Measurements from ENCODE around the gene DDX59.

DDX59 gene

GRCh38 chr1:200628223-200628881, 41.4 kb downstream of the DDX59 start:
- H3K4me3 ChIP-seq (ENCODE audit: low read length), result no peak overlapping the region
- H3K9me3 ChIP-seq (ENCODE audit: insufficient read depth, low read depth, low read length), result no peaks in the 10 kb centered on the region

GRCh38 chr1:200627575-200628222, 42.0 kb downstream of the DDX59 start:
- Histone ChIP-seq H3K9me3 (ENCODE audit: insufficient read depth, low read depth, low read length) (no peaks in the 10 kb centered on the region), H3K36me3 (ENCODE audit: insufficient read depth, low read length) (no peaks in the 10 kb centered on the region), H3K9ac (ENCODE audit: low read depth, low read length) (no peak overlapping the region), H3K27me3 (ENCODE audit: insufficient read depth, low read length) (no peaks in the 10 kb centered on the region), H3K27ac (ENCODE audit: low read depth, low read length) (no peak overlapping the region), H3K4me1 (ENCODE audit: insufficient read depth, low read length) (peaks cover 11% of the 10 kb centered on the region; the same call in 1 of the 2 replicates), H3K4me3 (ENCODE audit: low read length) (no peak overlapping the region)
- WGBS, result 100% methylated on average over 1 of the region's 1 CpG

More at GRCh38 chr1:200628223-200628881, 41.4 kb downstream of the DDX59 start:
- Histone ChIP-seq H3K27me3 (ENCODE audit: insufficient read depth, low read length) (no peaks in the 10 kb centered on the region), H3K4me1 (ENCODE audit: insufficient read depth, low read length) (peaks cover 11% of the 10 kb centered on the region; the same call in 1 of the 2 replicates), H3K36me3 (ENCODE audit: insufficient read depth, low read length) (no peaks in the 10 kb centered on the region), H3K27ac (ENCODE audit: low read depth, low read length) (no peak overlapping the region), H3K9ac (ENCODE audit: low read depth, low read length) (no peak overlapping the region)
- 92% methylated on average over 7 of the region's 7 CpGs for WGBS

- peaks cover 11% of the 10 kb centered on the region; the same call in 1 of the 2 replicates for H3K4me1 ChIP-seq (ENCODE audit: insufficient read depth, low read length)
- no peak overlapping the region for H3K9ac ChIP-seq (ENCODE audit: low read depth, low read length)
- no peak overlapping the region for H3K4me3 ChIP-seq (ENCODE audit: low read length)
- H3K36me3 ChIP-seq (ENCODE audit: insufficient read depth, low read length), result no peaks in the 10 kb centered on the region
- no peaks in the 10 kb centered on the region for H3K27me3 ChIP-seq (ENCODE audit: insufficient read depth, low read length)
- 82% methylated on average over 5 of the region's 5 CpGs for WGBS
- no peak overlapping the region for H3K27ac ChIP-seq (ENCODE audit: low read depth, low read length)
- no peaks in the 10 kb centered on the region for H3K9me3 ChIP-seq (ENCODE audit: insufficient read depth, low read depth, low read length)
These were observed 42.7 kb downstream of the DDX59 start for GRCh38 chr1:200626853-200627534.

GRCh38 chr1:200625381-200625824, 44.3 kb downstream of the DDX59 start:
- peaks cover 15% of the 10 kb centered on the region for H3K4me1 ChIP-seq (ENCODE audit: insufficient read depth, low read length)
- WGBS, result no CpG with 5 or more reads among the region's 1 CpG
- H3K27ac ChIP-seq (ENCODE audit: low read depth, low read length), result no peak overlapping the region
- no peaks in the 10 kb centered on the region for H3K27me3 ChIP-seq (ENCODE audit: insufficient read depth, low read length)
- H3K36me3 ChIP-seq (ENCODE audit: insufficient read depth, low read length), result no peaks in the 10 kb centered on the region
- no peak overlapping the region for H3K4me3 ChIP-seq (ENCODE audit: low read length)
- H3K9ac ChIP-seq (ENCODE audit: low read depth, low read length), result no peak overlapping the region
- H3K9me3 ChIP-seq (ENCODE audit: insufficient read depth, low read depth, low read length), result no peaks in the 10 kb centered on the region

GRCh38 chr1:200624679-200625335, 44.9 kb downstream of the DDX59 start:
- Histone ChIP-seq H3K36me3 (ENCODE audit: insufficient read depth, low read length) (no peaks in the 10 kb centered on the region), H3K9ac (ENCODE audit: low read depth, low read length) (no peak overlapping the region), H3K4me3 (ENCODE audit: low read length) (no peak overlapping the region), H3K27me3 (ENCODE audit: insufficient read depth, low read length) (no peaks in the 10 kb centered on the region), H3K27ac (ENCODE audit: low read depth, low read length) (no peak overlapping the region), H3K9me3 (ENCODE audit: insufficient read depth, low read depth, low read length) (no peaks in the 10 kb centered on the region), H3K4me1 (ENCODE audit: insufficient read depth, low read length) (peaks cover 12% of the 10 kb centered on the region)
- WGBS, result 100% methylated on average over 1 of the region's 2 CpGs

GRCh38 chr1:200620273-200621131, 49.2 kb downstream of the DDX59 start, which contains the start of gene KIF14:
Gene KIF14, minus strand, starts transcription at chr1:200620751. Its CDS starts 2,028 bp downstream, at chr1:200618723.
- Histone ChIP-seq H3K4me1 (ENCODE audit: insufficient read depth, low read length) (peaks cover 12% of the 10 kb centered on the region), H3K4me3 (ENCODE audit: low read length) (peak within 1 kb of the TSS; percentile 93), H3K27ac (ENCODE audit: low read depth, low read length) (peak within 1 kb of the TSS; percentile 66), H3K9ac (ENCODE audit: low read depth, low read length) (peak within 1 kb of the TSS; percentile 89), H3K36me3 (ENCODE audit: insufficient read depth, low read length) (peaks cover 36% of the 10 kb centered on the region), H3K27me3 (ENCODE audit: insufficient read depth, low read length) (no peaks in the 10 kb centered on the region), H3K9me3 (ENCODE audit: insufficient read depth, low read depth, low read length) (no peaks in the 10 kb centered on the region)
- under 1% methylated on average over 59 of the region's 59 CpGs for WGBS

- H3K4me1 ChIP-seq (ENCODE audit: insufficient read depth, low read length), result peaks cover 7% of the 10 kb centered on the region
- peaks cover 42% of the 10 kb centered on the region for H3K36me3 ChIP-seq (ENCODE audit: insufficient read depth, low read length)
- 16% methylated on average over 4 of the region's 6 CpGs for WGBS
- peak overlapping the region; percentile 89 for H3K9ac ChIP-seq (ENCODE audit: low read depth, low read length)
- H3K9me3 ChIP-seq (ENCODE audit: insufficient read depth, low read depth, low read length), result no peaks in the 10 kb centered on the region
- peak overlapping the region; percentile 66; the same call in 1 of the 2 replicates for H3K27ac ChIP-seq (ENCODE audit: low read depth, low read length)
- peak overlapping the region; percentile 93 for H3K4me3 ChIP-seq (ENCODE audit: low read length)
- no peaks in the 10 kb centered on the region for H3K27me3 ChIP-seq (ENCODE audit: insufficient read depth, low read length)
These were observed 49.8 kb downstream of the DDX59 start for GRCh38 chr1:200619894-200620272.

- H3K4me1 ChIP-seq (ENCODE audit: insufficient read depth, low read length), result no peaks in the 10 kb centered on the region
- H3K4me3 ChIP-seq (ENCODE audit: low read length), result no peak overlapping the region
- H3K27ac ChIP-seq (ENCODE audit: low read depth, low read length), result no peak overlapping the region
- H3K9me3 ChIP-seq (ENCODE audit: insufficient read depth, low read depth, low read length), result no peaks in the 10 kb centered on the region
- no peaks in the 10 kb centered on the region for H3K27me3 ChIP-seq (ENCODE audit: insufficient read depth, low read length)
- 92% methylated on average over 2 of the region's 2 CpGs for WGBS
- H3K36me3 ChIP-seq (ENCODE audit: insufficient read depth, low read length), result peaks cover 88% of the 10 kb centered on the region
- no peak overlapping the region for H3K9ac ChIP-seq (ENCODE audit: low read depth, low read length)
These were observed 58.9 kb downstream of the DDX59 start for GRCh38 chr1:200610846-200611245.

- no peaks in the 10 kb centered on the region for H3K27me3 ChIP-seq (ENCODE audit: insufficient read depth, low read length)
- peaks cover 96% of the 10 kb centered on the region for H3K36me3 ChIP-seq (ENCODE audit: insufficient read depth, low read length)
- H3K9me3 ChIP-seq (ENCODE audit: insufficient read depth, low read depth, low read length), result no peaks in the 10 kb centered on the region
- no peak overlapping the region for H3K9ac ChIP-seq (ENCODE audit: low read depth, low read length)
- no peak overlapping the region for H3K27ac ChIP-seq (ENCODE audit: low read depth, low read length)
- WGBS, result 90% methylated on average over 1 of the region's 1 CpG
- H3K4me3 ChIP-seq (ENCODE audit: low read length), result no peak overlapping the region
- H3K4me1 ChIP-seq (ENCODE audit: insufficient read depth, low read length), result no peaks in the 10 kb centered on the region
These were observed 67.1 kb downstream of the DDX59 start for GRCh38 chr1:200602632-200603031.

Data from HUES64 (cell line).